AML-193 (cell line): Measurements from ENCODE around the gene SOWAHC.

Experiments
- DNase-seq, 2 experiments: peaks; one replicate each; lab custom pipeline; 2025; lab: John Stamatoyannopoulos, UW

The SOWAHC gene

DNA sequence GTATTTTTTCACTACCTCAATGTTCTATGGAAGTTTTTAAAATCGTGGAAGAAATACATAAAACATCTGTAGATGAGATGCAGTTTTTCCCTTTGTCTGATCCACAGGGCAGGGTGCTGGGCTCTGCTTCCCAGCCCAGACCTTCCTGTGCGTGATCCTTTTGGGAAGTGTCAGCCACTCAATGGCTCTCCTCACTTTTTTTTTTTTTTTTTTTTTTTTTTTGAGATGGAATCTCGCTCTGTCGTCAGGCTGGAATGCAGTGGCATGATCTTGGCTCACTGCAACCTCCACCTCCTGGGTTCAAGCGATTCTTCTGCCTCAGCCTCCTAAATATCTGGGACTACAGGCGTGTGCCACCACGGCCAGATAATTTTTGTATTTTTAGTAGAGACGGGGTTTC is 32.8 kb downstream of the SOWAHC start:
- no peak for DNase-seq

DNA sequence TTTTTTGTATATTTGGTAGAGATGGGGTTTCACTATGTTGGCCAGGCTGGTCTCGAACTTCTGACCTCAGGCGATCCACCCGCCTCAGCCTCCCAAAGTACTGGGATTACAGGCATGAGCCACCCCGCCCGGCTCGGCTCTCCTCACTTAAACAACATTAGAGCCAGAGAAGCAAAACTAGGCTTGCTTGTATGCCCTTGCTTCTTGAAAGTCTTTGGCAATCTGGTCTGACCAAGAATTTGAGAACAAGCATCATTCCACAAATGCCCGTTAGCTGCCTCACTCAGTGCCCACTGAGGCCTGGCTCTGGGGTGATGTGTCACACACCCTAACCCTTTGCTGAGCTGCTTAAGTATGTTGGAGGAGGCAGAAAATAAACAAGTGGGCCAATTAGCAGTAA is 33.5 kb downstream of the SOWAHC start:
- DNase-seq, result no peak

DNA sequence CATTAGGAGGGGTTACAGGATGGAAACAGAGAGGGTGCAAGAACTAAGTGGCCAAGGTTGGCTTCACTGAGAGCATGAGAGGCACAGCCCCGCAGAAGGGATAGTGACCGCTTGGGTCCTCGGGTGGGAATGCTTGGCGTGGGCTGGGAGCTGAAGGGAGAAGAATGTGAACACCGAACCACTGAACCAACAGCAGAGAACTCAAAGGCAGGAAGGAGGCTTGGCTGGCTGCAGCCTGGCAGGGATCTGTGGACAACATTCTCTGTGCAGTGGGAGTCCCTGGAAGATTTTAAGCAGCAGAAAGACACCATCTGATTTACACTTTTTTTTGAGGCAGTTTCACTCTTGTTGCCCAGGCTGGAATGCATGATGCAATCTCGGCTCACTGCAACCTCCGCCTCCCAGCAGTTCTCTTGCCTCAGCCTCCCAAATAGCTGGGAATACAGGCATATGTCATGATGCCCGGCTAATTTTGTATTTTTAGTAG is 33.9 kb downstream of the SOWAHC start:
- no peak for DNase-seq

DNA sequence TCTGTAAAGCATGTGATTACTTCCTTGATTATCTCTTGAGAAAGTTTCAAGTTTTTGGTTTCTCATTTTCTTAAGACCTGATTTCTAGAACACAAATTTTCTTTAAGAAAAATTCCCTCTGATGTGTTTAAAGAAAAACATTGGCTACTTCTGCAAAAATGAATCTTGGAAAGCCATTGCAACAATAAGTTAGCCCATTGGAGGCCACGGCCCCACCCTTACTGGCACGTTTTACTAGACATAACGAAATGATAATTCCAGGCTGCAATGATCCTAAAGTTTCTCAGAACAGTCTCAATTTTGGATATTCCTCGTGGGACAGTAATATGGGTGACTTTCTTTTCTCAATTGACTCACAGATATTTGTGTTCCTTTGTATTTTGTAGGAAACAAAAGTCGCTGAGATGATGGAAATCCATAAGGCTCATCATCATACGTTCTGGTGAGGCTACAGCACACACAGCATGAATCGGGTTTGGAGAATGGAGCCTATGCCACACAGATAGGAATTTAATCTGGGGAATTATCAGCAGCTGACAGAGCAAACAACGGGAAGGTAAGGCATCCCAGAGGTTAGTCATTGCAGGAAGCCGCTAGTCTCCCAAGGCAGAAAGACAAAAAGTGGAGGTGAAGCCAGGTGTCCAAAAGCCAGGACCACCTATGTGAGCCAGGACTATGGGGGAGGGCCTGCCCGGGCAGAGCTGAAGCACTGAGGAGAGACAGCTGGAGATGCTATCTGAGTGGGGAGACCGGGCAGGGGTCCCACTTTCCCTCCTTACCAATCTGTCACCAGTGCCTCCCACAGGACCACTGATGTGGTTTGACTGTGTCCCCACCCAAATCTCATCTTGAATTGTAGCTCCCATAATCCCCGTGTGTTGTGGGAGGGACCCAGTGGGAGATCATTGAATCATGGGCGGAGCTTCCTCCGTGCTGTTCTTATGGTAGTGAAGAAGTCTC is 35.9 kb downstream of the SOWAHC start:
- DNase-seq, result no peak

GRCh38 chr2:109654326-109655050 is 40.3 kb downstream of the SOWAHC start:
- DNase-seq, result no peak

GRCh38 chr2:109655287-109655686 is 41.1 kb downstream of the SOWAHC start:
- DNase-seq, result no peak

GRCh38 chr2:109659396-109660045 is 45.4 kb downstream of the SOWAHC start:
- DNase-seq, result no peak

DNA sequence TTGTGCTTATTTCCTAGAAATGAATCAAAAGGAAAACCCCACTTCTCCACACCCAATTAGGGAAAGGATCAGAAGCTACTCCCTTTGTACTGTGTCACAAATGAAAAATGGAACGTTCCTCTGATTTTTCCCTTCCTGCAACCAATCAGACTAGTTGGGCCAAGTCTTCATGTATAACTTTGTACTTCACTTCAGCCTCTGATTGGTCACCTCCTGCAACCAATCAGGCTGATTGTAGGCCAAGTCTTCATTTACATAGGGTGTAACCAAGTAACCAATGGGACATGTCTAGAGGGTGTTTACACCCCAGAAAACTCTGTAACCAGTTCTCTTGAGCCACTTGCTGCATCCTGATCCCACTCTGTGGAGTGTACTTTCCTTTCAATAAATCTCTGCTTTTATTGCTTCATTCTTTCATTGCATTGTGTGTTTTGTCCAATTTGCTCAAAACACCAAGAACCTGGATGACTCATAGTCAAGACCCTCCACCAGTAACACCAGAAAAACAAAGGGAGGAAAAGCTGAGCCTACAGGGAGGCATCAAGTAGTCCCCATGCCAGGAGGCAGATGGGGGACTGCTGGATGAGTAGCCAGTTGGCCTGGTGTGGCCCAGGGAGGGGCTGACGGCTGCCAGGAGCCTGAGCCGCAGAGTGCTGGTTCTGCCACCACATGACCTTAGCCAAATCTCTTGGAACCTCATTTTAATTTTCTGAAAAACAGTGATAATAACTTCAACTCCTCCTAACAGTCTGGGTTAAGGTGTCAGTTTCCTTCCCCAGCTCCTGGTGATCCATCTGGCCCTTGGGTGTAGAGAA is 46.1 kb downstream of the SOWAHC start:
- no peak for DNase-seq

DNA sequence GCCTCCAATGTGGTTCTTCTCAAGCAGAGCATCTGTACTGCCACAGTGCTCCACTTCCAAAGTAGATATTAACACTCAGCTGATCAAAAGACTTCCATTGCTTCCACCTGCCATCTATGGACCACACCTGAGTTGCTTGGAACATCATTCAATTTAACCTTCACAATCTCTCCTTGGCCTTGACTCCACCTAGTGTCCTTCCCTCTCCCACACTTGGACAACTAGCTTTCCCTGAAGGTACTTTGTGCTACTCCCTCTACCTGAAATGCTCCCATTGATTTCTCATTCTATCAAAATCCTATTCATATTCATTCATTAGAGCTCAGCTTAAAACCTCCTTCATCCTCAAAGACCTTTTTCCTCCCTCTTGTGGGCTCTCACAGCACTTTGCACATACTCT is 48.7 kb downstream of the SOWAHC start:
- DNase-seq, result no peak

DNA sequence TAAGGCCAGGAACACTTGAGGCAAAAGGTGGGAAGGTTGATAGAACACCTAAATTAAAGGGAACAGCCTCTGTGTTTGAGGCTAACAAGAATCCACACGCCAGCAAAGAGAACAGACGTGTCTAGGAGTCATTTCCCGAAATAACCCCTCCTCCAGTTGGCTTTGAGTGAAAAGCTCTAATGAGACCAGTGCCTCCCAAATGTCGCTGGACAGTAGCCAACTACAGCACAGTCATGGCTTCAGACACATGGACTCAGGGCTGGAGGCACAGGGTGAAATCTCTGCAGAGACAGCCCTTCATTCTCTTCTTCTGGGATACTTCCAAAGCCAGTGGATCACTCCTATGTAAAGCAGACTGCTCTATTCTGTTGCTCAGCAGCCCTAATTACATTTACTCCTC is 49.6 kb downstream of the SOWAHC start:
- DNase-seq, result no peak

- no peak for DNase-seq
Observed at GRCh38 chr2:109666466-109666865, 52.3 kb downstream of the SOWAHC start.
